HFF-Myc (cell line): Measurements from ENCODE around the gene RAD51B.

Experiments
- DNase-seq: peaks from one replicate; pipeline ENCODE4 v3.0.0-alpha.2; 2011; ENCODE audit warnings: low read depth; ENCODE audit errors: extremely low read depth
- H3K4me3 ChIP-seq: replicated peaks from 2 replicates; pipeline ENCODE4 v1.5.1; 2011; ENCODE audit warnings: low read depth, mild to moderate bottlenecking, control low read depth, low read length
- CTCF ChIP-seq: IDR thresholded peaks from 2 replicates; pipeline ENCODE4 v1.5.1; 2012; ENCODE audit warnings: mild to moderate bottlenecking, low read depth, low read length, control low read depth; ENCODE audit errors: missing control alignments

Gene RAD51B

GRCh38 chr14:68508581-68508980 is 689.0 kb downstream of the RAD51B start:
- no peak overlapping the region for H3K4me3 ChIP-seq
- no peak for DNase-seq
- no peak for TF ChIP-seq CTCF

- H3K4me3 ChIP-seq = no peak overlapping the region
- no peak for DNase-seq
- TF ChIP-seq CTCF = no peak
These were observed 689.8 kb downstream of the RAD51B start for GRCh38 chr14:68509188-68509983.

GRCh38 chr14:68510201-68511128 is 690.9 kb downstream of the RAD51B start:
- DNase-seq = peak; percentile 94
- no peak for TF ChIP-seq CTCF
- no peak overlapping the region for H3K4me3 ChIP-seq

- TF ChIP-seq CTCF = no peak
- no peak overlapping the region for H3K4me3 ChIP-seq
- no peak for DNase-seq
These were observed 691.8 kb downstream of the RAD51B start for GRCh38 chr14:68511129-68512047.

GRCh38 chr14:68512088-68512487 is 692.5 kb downstream of the RAD51B start:
- no peak for DNase-seq
- TF ChIP-seq CTCF = no peak
- H3K4me3 ChIP-seq = no peak overlapping the region

- DNase-seq = no peak
- no peak overlapping the region for H3K4me3 ChIP-seq
- no peak for TF ChIP-seq CTCF
These were observed 693.6 kb downstream of the RAD51B start for GRCh38 chr14:68513137-68513536.
